ENCODE results near the gene SLC7A8. TPM values are rescaled to one million over a fixed set of nuclear protein-coding genes. Genes with fewer than 3 reads are reported as not detected.

Gene SLC7A8
- total RNA-seq, 3 donors from 2014 or later, result 46.8 to 98.9 (median 61.9) TPM

DNA sequence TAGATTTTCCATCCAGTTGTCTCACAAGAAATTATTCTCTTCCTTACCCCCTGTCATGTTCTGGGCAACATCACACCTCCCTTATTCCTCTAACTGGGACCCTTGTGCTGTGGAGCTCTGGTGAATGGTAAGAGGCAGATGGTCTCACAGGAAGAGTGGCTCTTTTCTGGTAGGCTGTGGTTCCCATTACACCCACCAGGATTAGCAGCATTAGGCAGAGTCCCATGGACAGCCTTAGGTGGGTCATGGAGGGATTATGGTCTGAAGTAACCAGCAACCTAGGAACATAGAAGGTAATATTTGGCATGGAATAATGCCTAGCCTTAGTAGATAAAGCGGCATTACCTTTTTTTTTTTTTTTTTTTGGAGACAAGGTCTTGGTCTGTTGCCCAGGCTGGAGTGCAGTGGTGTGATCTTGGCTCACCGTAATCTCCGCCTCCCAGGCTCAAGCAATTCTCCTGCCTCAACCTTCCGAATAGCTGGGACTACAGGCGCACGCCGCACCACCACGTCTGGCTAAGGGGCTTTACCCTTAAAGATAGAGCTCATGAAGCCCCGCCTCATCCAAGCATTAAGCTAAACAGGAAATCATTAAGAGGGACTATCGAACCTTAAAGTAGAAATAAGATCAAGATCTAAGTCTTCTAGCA is 84.1 kb downstream of the SLC7A8 start:
- Histone ChIP-seq H3K27ac (no peak overlapping the region), H3K36me3 (no peaks in the 10 kb centered on the region)

DNA sequence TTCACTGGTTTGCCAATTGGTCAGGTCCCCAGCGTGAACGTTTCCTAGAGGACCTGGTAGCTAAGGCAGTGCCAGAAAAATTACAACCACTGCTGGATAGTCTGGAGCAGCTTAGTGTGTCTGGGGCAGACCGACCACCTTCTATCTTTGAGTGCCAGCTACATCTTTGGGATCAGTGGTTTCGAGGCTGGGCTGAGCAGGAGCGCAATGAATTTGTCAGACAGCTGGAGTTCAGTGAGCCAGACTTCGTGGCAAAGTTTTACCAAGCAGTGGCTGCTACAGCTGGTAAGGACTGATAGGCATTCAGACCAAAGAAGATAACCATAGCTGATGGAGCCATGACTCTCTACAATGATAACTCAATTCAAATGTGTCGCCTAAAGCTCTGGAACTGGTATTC is 85.7 kb downstream of the SLC7A8 start:
- H3K9me3 ChIP-seq, result no peaks in the 10 kb centered on the region
- H3K4me1 ChIP-seq, result peaks cover 0 to 13% of the 10 kb centered on the region in 2 donors
- no peak overlapping the region for H3K4me3 ChIP-seq
- no peak for DNase-seq (ENCODE audit: low spot score in 2 of 2)
- TF ChIP-seq POLR2A (IDR thresholded peaks at IDR 0.05) (no peak), POLR2AphosphoS5 (IDR thresholded peaks at IDR 0.05) (no peak)
- TF ChIP-seq, protein P1, sequence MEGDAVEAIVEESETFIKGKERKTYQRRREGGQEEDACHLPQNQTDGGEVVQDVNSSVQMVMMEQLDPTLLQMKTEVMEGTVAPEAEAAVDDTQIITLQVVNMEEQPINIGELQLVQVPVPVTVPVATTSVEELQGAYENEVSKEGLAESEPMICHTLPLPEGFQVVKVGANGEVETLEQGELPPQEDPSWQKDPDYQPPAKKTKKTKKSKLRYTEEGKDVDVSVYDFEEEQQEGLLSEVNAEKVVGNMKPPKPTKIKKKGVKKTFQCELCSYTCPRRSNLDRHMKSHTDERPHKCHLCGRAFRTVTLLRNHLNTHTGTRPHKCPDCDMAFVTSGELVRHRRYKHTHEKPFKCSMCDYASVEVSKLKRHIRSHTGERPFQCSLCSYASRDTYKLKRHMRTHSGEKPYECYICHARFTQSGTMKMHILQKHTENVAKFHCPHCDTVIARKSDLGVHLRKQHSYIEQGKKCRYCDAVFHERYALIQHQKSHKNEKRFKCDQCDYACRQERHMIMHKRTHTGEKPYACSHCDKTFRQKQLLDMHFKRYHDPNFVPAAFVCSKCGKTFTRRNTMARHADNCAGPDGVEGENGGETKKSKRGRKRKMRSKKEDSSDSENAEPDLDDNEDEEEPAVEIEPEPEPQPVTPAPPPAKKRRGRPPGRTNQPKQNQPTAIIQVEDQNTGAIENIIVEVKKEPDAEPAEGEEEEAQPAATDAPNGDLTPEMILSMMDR (IDR thresholded peaks at IDR 0.05), result no peak
- H3K27ac ChIP-seq, result no peak overlapping the region
- no peaks in the 10 kb centered on the region for H3K36me3 ChIP-seq
- H3K27me3 ChIP-seq, result no peaks in the 10 kb centered on the region
- intact Hi-C loops (cut with DNase I; ENCODE audit: low total_unique reads), result no loop called here

More for the DNA sequence above, 84.1 kb downstream of the SLC7A8 start:
- no peak for TF ChIP-seq POLR2A (IDR thresholded peaks at IDR 0.05)
- TF ChIP-seq, protein P1 (IDR thresholded peaks at IDR 0.05), result no peak
- no peak for TF ChIP-seq POLR2AphosphoS5 (IDR thresholded peaks at IDR 0.05)
- intact Hi-C loops (cut with DNase I; ENCODE audit: low total_unique reads), result no loop called here
- Histone ChIP-seq H3K4me3 (no peak overlapping the region), H3K9me3 (no peaks in the 10 kb centered on the region), H3K4me1 (peaks cover 0 to 3% of the 10 kb centered on the region in 2 donors), H3K27me3 (no peaks in the 10 kb centered on the region)
- no peak for DNase-seq (ENCODE audit: low spot score in 2 of 2)

DNA sequence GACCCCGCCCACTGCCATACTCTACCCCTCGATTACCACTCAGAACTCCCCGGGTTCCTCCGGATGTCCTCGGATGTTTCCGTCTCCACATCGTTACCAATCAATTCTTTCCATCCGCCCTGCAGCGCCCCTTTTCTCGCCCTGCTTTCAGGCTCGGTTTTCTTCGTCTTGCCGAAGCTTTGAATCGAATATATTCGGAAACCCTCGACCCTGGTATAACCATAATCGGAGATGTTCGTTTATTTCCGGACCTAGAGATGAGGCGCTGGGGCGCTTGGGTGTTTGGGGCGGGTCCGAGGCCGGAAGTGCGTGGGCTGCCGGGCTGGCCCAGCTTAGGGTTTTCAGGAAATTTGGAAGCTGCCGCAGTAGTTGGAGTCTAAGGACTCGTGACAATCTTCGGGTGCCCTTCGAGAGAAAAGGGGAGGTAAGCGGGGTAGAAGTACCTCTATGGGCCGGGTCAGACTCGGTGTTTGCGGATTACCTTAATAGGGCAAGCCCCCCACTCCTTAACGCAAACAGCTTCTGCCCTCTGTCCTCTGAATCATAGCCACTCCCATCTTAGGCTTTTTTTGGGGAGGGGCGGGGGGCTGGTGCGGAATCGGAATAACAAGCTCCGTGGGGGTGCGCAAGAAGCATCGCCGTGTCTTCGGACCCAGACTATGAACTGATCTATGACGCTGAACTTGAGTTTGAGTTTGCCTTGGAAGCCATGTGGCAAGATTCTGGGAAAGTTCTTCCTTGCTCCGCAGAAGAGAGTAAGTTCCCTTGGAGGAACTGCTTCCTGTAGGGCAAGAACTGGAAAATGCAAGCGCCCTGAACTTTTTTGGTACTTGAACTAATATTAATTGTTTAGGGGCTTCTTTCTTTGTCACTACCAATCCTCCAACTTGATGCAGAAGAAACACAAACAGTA is 88.0 kb downstream of the SLC7A8 start, which contains the start of gene C14orf119:
C14orf119 (plus strand) TSS at position 310 of the 913 bp plus-strand sequence. CDS start 2,154 bp downstream, outside the sequence.
- TF ChIP-seq POLR2A (IDR thresholded peaks at IDR 0.05) (peak; percentile 68), POLR2AphosphoS5 (IDR thresholded peaks at IDR 0.05) (peak; percentile 6 to 88 (median 61))
- TF ChIP-seq, protein P1 (IDR thresholded peaks at IDR 0.05), result peak in 1 of 3 donors; percentile 26
- peaks cover 0 to 16% of the 10 kb centered on the region in 2 donors for H3K4me1 ChIP-seq
- no peaks in the 10 kb centered on the region for H3K27me3 ChIP-seq
- H3K36me3 ChIP-seq, result no peaks in the 10 kb centered on the region
- H3K4me3 ChIP-seq, result peak within 1 kb of the TSS; percentile 68 to 80 (median 74)
- H3K27ac ChIP-seq, result peak within 1 kb of the TSS; percentile 98 to 99
- no peaks in the 10 kb centered on the region for H3K9me3 ChIP-seq
- peak; percentile 99 to 100 for DNase-seq (ENCODE audit: low spot score in 2 of 2)
- intact Hi-C loops (cut with DNase I; ENCODE audit: low total_unique reads), result no loop called here

DNA sequence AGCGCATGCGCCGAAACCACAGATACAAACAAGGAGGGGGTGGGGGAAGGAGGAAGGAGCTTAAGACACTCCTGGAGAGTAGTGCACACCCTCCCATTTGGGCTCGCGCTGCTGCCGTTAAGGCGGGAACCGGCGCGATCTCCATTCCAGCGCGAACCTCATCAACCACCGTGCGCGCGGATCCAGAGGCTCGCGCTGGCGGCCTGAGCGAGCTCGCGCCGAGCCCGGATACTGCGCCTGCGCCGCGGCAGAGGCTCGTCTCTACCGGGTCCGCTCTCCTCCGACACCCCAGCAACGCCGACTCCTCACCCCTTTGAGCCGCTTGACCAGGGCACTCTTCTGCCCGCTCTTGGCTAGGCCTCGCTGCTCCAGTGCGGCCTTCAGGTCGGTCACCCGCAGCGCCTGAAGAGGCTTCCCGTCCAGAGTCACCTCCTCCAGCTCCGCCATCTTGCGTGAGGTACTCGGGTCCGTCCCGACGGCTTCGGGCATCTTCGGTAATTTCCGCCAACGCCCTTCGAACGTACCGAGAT is 88.7 kb downstream of the SLC7A8 start, which contains the start of gene ACIN1:
ACIN1 (minus strand) TSS at position 471 of the 530 bp plus-strand sequence; CDS start at position 447, 24 bp downstream.
- Histone ChIP-seq H3K4me3 (peak within 1 kb of the TSS; percentile 68 to 80 (median 74)), H3K9me3 (no peaks in the 10 kb centered on the region), H3K27ac (peak within 1 kb of the TSS; percentile 98 to 99), H3K36me3 (no peaks in the 10 kb centered on the region), H3K4me1 (peaks cover 0 to 16% of the 10 kb centered on the region in 2 donors), H3K27me3 (no peaks in the 10 kb centered on the region)
- intact Hi-C loops (cut with DNase I; ENCODE audit: low total_unique reads), result no loop called here
- TF ChIP-seq POLR2A (IDR thresholded peaks at IDR 0.05) (peak; percentile 86), POLR2AphosphoS5 (IDR thresholded peaks at IDR 0.05) (peak; percentile 72 to 96 (median 95))
- TF ChIP-seq, protein P1 (IDR thresholded peaks at IDR 0.05), result no peak
- DNase-seq (ENCODE audit: low spot score in 2 of 2), result peak in 1 of 2 donors; percentile 66

All from breast epithelium (tissue), 4 donors.